GM12878 (cell line): ENCODE measurements around the gene KPNA1. TPM values are rescaled to one million over a fixed set of nuclear protein-coding genes. Genes with fewer than 3 reads are reported as not detected.

Source experiments
- ATAC-seq: fragments of 200-7000 bp; cut with Tn5 transposase; 3 replicates; pipeline ENCODE4 v1.9.1; 2020; ENCODE audit warnings: mild to moderate bottlenecking, moderate library complexity
- BruUV-seq: library from RNA; stranded (reverse); fragments of 400-500 nt; replicated peaks from 2 replicates; lab custom pipeline; 2021; lab: Mats Ljungman, UMichigan
- CTCF ChIA-PET: fragments of 300-600 bp; sonication (Branson Sonifier 250); formaldehyde crosslinking; extraction: SDS; loops from one replicate; lab custom pipeline; 2021; ENCODE audit warnings: inconsistent platforms; lab: Yijun Ruan, JAX
- POLR2A ChIA-PET: fragments of 350-600 bp; formaldehyde crosslinking; extraction: SDS; loops from one replicate; lab custom pipeline; 2021; ENCODE audit warnings: inconsistent platforms; lab: Charles Lee
- RAD21 ChIA-PET: fragments of 300-600 bp; sonication (Branson Sonifier 250); formaldehyde crosslinking; loops from one replicate; lab custom pipeline; 2023; ENCODE audit warnings: antibody characterized with exemption; ENCODE audit not compliant: unreplicated experiment; lab: Charles Lee
- SMC1A ChIA-PET: fragments of 300-600 bp; sonication (Branson Sonifier 250); formaldehyde crosslinking; loops from one replicate; lab custom pipeline; 2023; ENCODE audit not compliant: unreplicated experiment, uncharacterized antibody; lab: Charles Lee
- DNase-seq: peaks from one replicate; pipeline ENCODE4 v3.0.0-alpha.2; 2011; ENCODE audit warnings: low read depth, low spot score
- FAIRE-seq: peaks from 3 replicates; lab custom pipeline; 2011; peaks lifted over from hg19 to GRCh38; lab: Jason Lieb, UNC
- H2AFZ ChIP-seq: 2 replicates; pipeline ENCODE4 v1.6.0; 2011; ENCODE audit warnings: low read depth, low read length, control low read depth; ENCODE audit not compliant: control insufficient read depth
- H3K27ac ChIP-seq: 2 replicates; pipeline ENCODE4 v1.5.1; 2011; ENCODE audit warnings: control low read depth; ENCODE audit not compliant: control insufficient read depth, insufficient read depth
- H3K27me3 ChIP-seq, 2 experiments: replicated peaks in 1 of 2; 2 replicates each; pipeline versions ENCODE4 v1.6.0 to v1.6.1; 2011; ENCODE audit warnings: low read length in 1 of 2; ENCODE audit not compliant: control insufficient read depth in 2 of 2, insufficient read depth in 2 of 2
- H3K36me3 ChIP-seq, 2 experiments: 2 replicates each; pipeline ENCODE4 v1.5.1; 2011; ENCODE audit warnings: low read length in 1 of 2; ENCODE audit not compliant: control insufficient read depth in 2 of 2, insufficient read depth in 2 of 2
- H3K4me1 ChIP-seq: 2 replicates; pipeline ENCODE4 v1.6.1; 2011; ENCODE audit warnings: mild to moderate bottlenecking, low read length, moderate library complexity, mixed read lengths; ENCODE audit not compliant: control insufficient read depth, insufficient read depth
- H3K4me2 ChIP-seq: 2 replicates; pipeline ENCODE4 v1.6.0; 2011; ENCODE audit warnings: control low read depth; ENCODE audit not compliant: control insufficient read depth, insufficient read depth
- H3K4me3 ChIP-seq: fragments of 200-600 bp; sonication (generic); 2 replicates; pipeline ENCODE4 v1.5.1; 2016
- H3K79me2 ChIP-seq: 2 replicates; pipeline ENCODE4 v1.6.0; 2011; ENCODE audit warnings: low read length; ENCODE audit not compliant: control insufficient read depth, insufficient read depth
- H3K9ac ChIP-seq: 2 replicates; pipeline ENCODE4 v1.8.0; 2011; ENCODE audit warnings: low read length, control low read depth, mixed read lengths; ENCODE audit not compliant: control insufficient read depth, insufficient read depth
- H3K9me3 ChIP-seq: replicated peaks from 3 replicates; pipeline ENCODE4 v1.5.1; 2011; ENCODE audit warnings: mild to moderate bottlenecking, low read length; ENCODE audit not compliant: control insufficient read depth, insufficient read depth
- H4K20me1 ChIP-seq: 2 replicates; pipeline ENCODE4 v1.6.0; 2011; ENCODE audit not compliant: control insufficient read depth, insufficient read depth
- BHLHE40 ChIP-seq, 2 experiments: fragments of 450-650 bp in 1 of 2; IDR thresholded peaks; 2 replicates each; pipeline ENCODE4 v1.6.1; 2011 to 2017; ENCODE audit warnings: low read depth in 2 of 2, borderline replicate concordance in 1 of 2, improper control_type of control experiment in 1 of 2, low read length in 1 of 2, mild to moderate bottlenecking in 1 of 2
- EZH2 ChIP-seq: IDR thresholded peaks from 2 replicates; pipeline ENCODE4 v1.6.1; 2012; ENCODE audit warnings: low read depth, mild to moderate bottlenecking, control low read depth, inconsistent platforms, low read length, borderline replicate concordance; ENCODE audit not compliant: control insufficient read depth
- HDAC2 ChIP-seq: fragments of 200-600 bp; sonication (generic); IDR thresholded peaks from 2 replicates; pipeline ENCODE4 v1.6.1; 2017
- STAT3 ChIP-seq: IDR thresholded peaks from 2 replicates; pipeline ENCODE4 v1.6.1; 2011; ENCODE audit warnings: low read depth, low read length, improper control_type of control experiment
- USF1 ChIP-seq: IDR thresholded peaks from 2 replicates; pipeline ENCODE4 v1.6.1; 2011; ENCODE audit warnings: borderline replicate concordance, low read depth, mild to moderate bottlenecking, moderate library complexity, mixed read lengths, low read length; ENCODE audit not compliant: insufficient read depth; ENCODE audit errors: extremely low read length
- ZNF217 ChIP-seq: fragments of 450-650 bp; IDR thresholded peaks from 2 replicates; pipeline ENCODE4 v1.6.1; 2017; ENCODE audit warnings: antibody characterized with exemption, mild to moderate bottlenecking
- WGBS: methylation state at CpG from one replicate; pipeline ENCODE4 v1.1.6; 2016; ENCODE audit warnings: low lambda C conversion rate; ENCODE audit not compliant: insufficient replicate concordance, insufficient coverage; ENCODE audit errors: missing lambda C conversion rate; 5-methylcytosine and 5-hydroxymethylcytosine counted together
- in situ Hi-C: fragments of 300-500 bp; cut with MboI; formaldehyde crosslinking; loops from 9 replicates; pipeline ENCODE4 v1.14.3; 2018; ENCODE audit warnings: mixed read lengths
- intact Hi-C: fragments of 100-400 bp; cut with micrococcal nuclease; formaldehyde crosslinking; loops from one replicate; pipeline ENCODE4 v1.14.2; 2022; ENCODE audit not compliant: unreplicated experiment
- polyA plus RNA-seq, 11 experiments: library from polyadenylated mRNA; depleted of rRNA in 4 of 11; unstranded in 6 of 11; stranded (reverse) in 5 of 11; fragments of >200 nt; fragmentation: Nextera tagmentation in 4 of 11; fragmentation: Illumina TruSeq in 1 of 11; extraction: Ambion mirVana in 4 of 11; extraction: Trizol in 1 of 11; gene quantifications; 1 replicate in 1 of 11; 2 replicates in 10 of 11; pipeline versions ENCODE4 v1.2.1 to v1.2.3, GENCODE V29; 2011 to 2016; ENCODE audit warnings: inconsistent platforms in 2 of 11, missing spikeins in 2 of 11, low read depth in 1 of 11
- total RNA-seq, 4 experiments: library from RNA; depleted of rRNA in 3 of 4; stranded (reverse); fragments of >200 nt in 3 of 4; fragmentation: Illumina TruSeq in 1 of 4; extraction: Trizol in 1 of 4; gene quantifications; 2 replicates each; pipeline versions ENCODE4 v1.2.1 to v1.2.3, GENCODE V29; 2013 to 2021

The KPNA1 gene
- total and polyA plus RNA-seq, 10 of the 15 experiments (the other 5 are each of a cell fraction or from before 2014, with no cell fraction given): 8.5 to 52.7 (median 41.0) TPM

GRCh38 chr3:122484985-122485384 lies 29.8 kb downstream of the KPNA1 start:
- ChIA-PET SMC1A (interaction anchor here (3.0 to 10.1 kb wide), 4 partner anchors 8 to 23 kb away, joined by 11 to 61 read pairs (median 40); no protein-coding TSS in a partner anchor), POLR2A (interaction anchor here (0.7 to 1.2 kb wide), 3 partner anchors 23 to 30 kb away, joined by 3 to 5 read pairs (median 3); partner anchors contain the start of gene KPNA1), RAD21 (interaction anchor here (1.7 kb wide), 1 partner anchor 16 kb away, joined by 5 read pairs; no protein-coding TSS in a partner anchor), CTCF (interaction anchor here (1.4 kb wide), 1 partner anchor 17 kb away, joined by 3 read pairs; no protein-coding TSS in a partner anchor)
- H3K36me3 ChIP-seq: peaks cover 2 to 13% of the 10 kb centered on the region in 2 experiments; a peak in 3 of 4 replicates
- H3K9me3 ChIP-seq: no peaks in the 10 kb centered on the region
- H3K27me3 ChIP-seq: no peaks in the 10 kb centered on the region
- no peak overlapping the region for H3K4me2 ChIP-seq
- H3K9ac ChIP-seq: no peak overlapping the region
- H2AFZ ChIP-seq: no peak overlapping the region
- H3K4me1 ChIP-seq: peaks cover 9% of the 10 kb centered on the region
- H3K27ac ChIP-seq: no peak overlapping the region
- DNase-seq: no peak
- intact Hi-C loops: no loop called here
- no peak for FAIRE-seq
- no peaks in the 10 kb centered on the region for H4K20me1 ChIP-seq
- in situ Hi-C loops: no loop called here
- no peak overlapping the region for H3K4me3 ChIP-seq
- no TSS peak for BruUV-seq
- no peak for TF ChIP-seq BHLHE40 (IDR thresholded peaks at IDR 0.05; ENCODE audit: borderline replicate concordance in 1 of 2, low read depth in 2 of 2, low read length in 1 of 2)
- TF ChIP-seq USF1: no peak
- TF ChIP-seq ZNF217: no peak
- no peak for TF ChIP-seq EZH2
- TF ChIP-seq HDAC2: no peak
- no peak for TF ChIP-seq STAT3
- no peak for ATAC-seq
- H3K79me2 ChIP-seq: peaks cover 23% of the 10 kb centered on the region
- 96% methylated on average over 5 of the region's 5 CpGs for WGBS
